ENCODE data around the gene NEURL1. TPM values are rescaled to one million over a fixed set of nuclear protein-coding genes. Genes with fewer than 3 reads are reported as not detected.

Gene NEURL1
- polyA plus RNA-seq, 3 donors: 3.0 to 17.2 (median 3.3) TPM

- TF ChIP-seq CTCF (IDR thresholded peaks at IDR 0.05): no peak
- 100% methylated on average over 1 of the region's 4 CpGs for WGBS (ENCODE audit: insufficient coverage)
- H3K27me3 ChIP-seq (ENCODE audit: control insufficient read depth in 2 of 2, insufficient read depth in 2 of 2, low read length in 2 of 2): no peaks in the 10 kb centered on the region
- intact Hi-C loops (cut with micrococcal nuclease): no loop called here
- H3K4me1 ChIP-seq (ENCODE audit: control insufficient read depth in 1 of 2, insufficient read depth in 2 of 2, low read length in 2 of 2): no peaks in the 10 kb centered on the region
- H3K27ac ChIP-seq (ENCODE audit: low read depth in 1 of 2, low read length in 2 of 2): no peak overlapping the region
- H3K4me3 ChIP-seq (replicated peaks in 1 of 3; ENCODE audit: low read depth in 2 of 3, low read length in 3 of 3): no peak overlapping the region
- no peaks in the 10 kb centered on the region for H3K79me2 ChIP-seq (ENCODE audit: insufficient read depth, low read length)
- Mint-ChIP-seq H3K27ac (no peak overlapping the region), H3K9me3 (no peaks in the 10 kb centered on the region), H3K36me3 (no peaks in the 10 kb centered on the region), H3K27me3 (ENCODE audit: low read depth in 3 of 3) (peaks cover 3 to 5% (median 3%) of the 10 kb centered on the region in 3 donors), H3K4me3 (no peak overlapping the region), H3K4me1 (no peaks in the 10 kb centered on the region)
- no peak overlapping the region for H3K4me2 ChIP-seq (replicated peaks; ENCODE audit: extremely low read depth, low read length, poor library complexity, severe bottlenecking)
- no peak for DNase-seq
- H3K36me3 ChIP-seq (replicated peaks in 1 of 2; ENCODE audit: control insufficient read depth in 1 of 2, insufficient read depth in 2 of 2, low read length in 2 of 2): no peaks in the 10 kb centered on the region
- no peak overlapping the region for H2AFZ ChIP-seq (ENCODE audit: insufficient read depth, low read depth, low read length, poor library complexity, severe bottlenecking)
- H3K9ac ChIP-seq (ENCODE audit: insufficient read depth, low read length, poor library complexity, severe bottlenecking): no peak overlapping the region
- H3K9me3 ChIP-seq (replicated peaks in 1 of 2; ENCODE audit: control insufficient read depth in 1 of 2, insufficient read depth in 1 of 2, low read length in 2 of 2): no peaks in the 10 kb centered on the region
- peaks cover 3% of the 10 kb centered on the region for H4K20me1 ChIP-seq (ENCODE audit: insufficient read depth, low read length)
Measured at GRCh38 chr10:103595933-103596726, 102.6 kb downstream of the NEURL1 start.

- no peak overlapping the region for H3K27ac Mint-ChIP-seq
- intact Hi-C loops (cut with micrococcal nuclease): no loop called here
- no peak for TF ChIP-seq CTCF (IDR thresholded peaks at IDR 0.05)
Measured at GRCh38 chr10:103597003-103597402, 103.5 kb downstream of the NEURL1 start.

More at GRCh38 chr10:103597003-103597402, 103.5 kb downstream of the NEURL1 start:
- WGBS (ENCODE audit: insufficient coverage): 75% methylated on average over 4 of the region's 6 CpGs
- no peaks in the 10 kb centered on the region for H3K4me1 ChIP-seq (ENCODE audit: control insufficient read depth in 1 of 2, insufficient read depth in 2 of 2, low read length in 2 of 2)
- Mint-ChIP-seq H3K9me3 (no peaks in the 10 kb centered on the region), H3K36me3 (no peaks in the 10 kb centered on the region), H3K4me3 (no peak overlapping the region), H3K4me1 (no peaks in the 10 kb centered on the region), H3K27me3 (ENCODE audit: low read depth in 3 of 3) (peaks cover 0 to 5% (median 3%) of the 10 kb centered on the region in 3 donors)
- no peaks in the 10 kb centered on the region for H3K9me3 ChIP-seq (replicated peaks in 1 of 2; ENCODE audit: control insufficient read depth in 1 of 2, insufficient read depth in 1 of 2, low read length in 2 of 2)
- no peaks in the 10 kb centered on the region for H3K79me2 ChIP-seq (ENCODE audit: insufficient read depth, low read length)
- H3K27ac ChIP-seq (ENCODE audit: low read depth in 1 of 2, low read length in 2 of 2): no peak overlapping the region
- H3K27me3 ChIP-seq (ENCODE audit: control insufficient read depth in 2 of 2, insufficient read depth in 2 of 2, low read length in 2 of 2): no peaks in the 10 kb centered on the region
- H3K4me3 ChIP-seq (replicated peaks in 1 of 3; ENCODE audit: low read depth in 2 of 3, low read length in 3 of 3): no peak overlapping the region
- H3K36me3 ChIP-seq (replicated peaks in 1 of 2; ENCODE audit: control insufficient read depth in 1 of 2, insufficient read depth in 2 of 2, low read length in 2 of 2): no peaks in the 10 kb centered on the region
- H3K4me2 ChIP-seq (replicated peaks; ENCODE audit: extremely low read depth, low read length, poor library complexity, severe bottlenecking): no peak overlapping the region
- H2AFZ ChIP-seq (ENCODE audit: insufficient read depth, low read depth, low read length, poor library complexity, severe bottlenecking): no peak overlapping the region
- no peak overlapping the region for H3K9ac ChIP-seq (ENCODE audit: insufficient read depth, low read length, poor library complexity, severe bottlenecking)
- H4K20me1 ChIP-seq (ENCODE audit: insufficient read depth, low read length): peaks cover 3% of the 10 kb centered on the region
- DNase-seq: no peak
